Uterus (tissue), 4 donors: Measurements from ENCODE around the gene SPTLC3. TPM values are rescaled to one million over a fixed set of nuclear protein-coding genes. Genes with fewer than 3 reads are reported as not detected.

ENCODE experiments used
- DNase-seq, 2 donors: peaks; one replicate each; pipeline ENCODE4 v3.0.0-alpha.2; 2019 to 2020
- H3K27ac ChIP-seq, 2 donors: fragments of 200-600 bp; sonication (generic); 1 replicate in 1 of 2; 2 replicates in 1 of 2; pipeline ENCODE4 v1.5.1; 2016 to 2018
- H3K27me3 ChIP-seq, 2 donors: fragments of 200-600 bp; sonication (generic); one replicate each; pipeline ENCODE4 v1.5.1; 2018 to 2019; ENCODE audit warnings: control low read depth in 1 of 2
- H3K36me3 ChIP-seq, 2 donors: fragments of 200-600 bp; sonication (generic); one replicate each; pipeline ENCODE4 v1.5.1; 2019; ENCODE audit warnings: control low read depth in 1 of 2
- H3K4me1 ChIP-seq, 2 donors: fragments of 200-600 bp; sonication (generic); one replicate each; pipeline ENCODE4 v1.5.1; 2018 to 2019; ENCODE audit warnings: control low read depth in 1 of 2
- H3K4me3 ChIP-seq, 2 donors: fragments of 200-600 bp; sonication (generic); 1 replicate in 1 of 2; 2 replicates in 1 of 2; pipeline ENCODE4 v1.5.1; 2018 to 2019; ENCODE audit warnings: mild to moderate bottlenecking in 1 of 2
- H3K9me3 ChIP-seq, 2 donors: fragments of 200-600 bp; sonication (generic); one replicate each; pipeline ENCODE4 v1.5.1; 2019; ENCODE audit warnings: control low read depth in 1 of 2
- CTCF ChIP-seq, 4 experiments: fragments of 200-600 bp in 2 of 4; fragments of 450-650 bp in 2 of 4; sonication (generic) in 2 of 4; IDR thresholded peaks; one replicate each; pipeline ENCODE4 v1.5.1; 2016 to 2019; ENCODE audit warnings: antibody characterized with exemption in 4 of 4, mild to moderate bottlenecking in 2 of 4, moderate library complexity in 1 of 4
- POLR2A ChIP-seq, 2 donors: fragments of 450-650 bp; IDR thresholded peaks; one replicate each; pipeline ENCODE4 v1.6.1; 2016; ENCODE audit warnings: antibody characterized with exemption in 2 of 2, mild to moderate bottlenecking in 1 of 2, moderate library complexity in 1 of 2
- intact Hi-C: fragments of 100-400 bp; cut with DNase I; formaldehyde crosslinking; loops from one replicate; pipeline ENCODE4 v1.15.1; 2023; ENCODE audit warnings: low total_unique reads
- total RNA-seq, 4 donors: library from RNA; depleted of rRNA in 3 of 4; stranded (reverse); fragments of >200 nt in 3 of 4; gene quantifications; one replicate each; pipeline versions ENCODE4 v1.1.0 to v1.2.4, GENCODE V29; 2014 to 2023
- donor health status: DM: yes; HTN: yes; CAD: no.

SPTLC3 gene
- total RNA-seq, 4 donors from 2014 or later: 0.51 to 23.9 (median 4.5) TPM

- Histone ChIP-seq H3K9me3 (no peaks in the 10 kb centered on the region), H3K4me3 (no peak overlapping the region), H3K4me1 (no peaks in the 10 kb centered on the region), H3K27ac (no peak overlapping the region), H3K36me3 (no peaks in the 10 kb centered on the region), H3K27me3 (peaks cover 0 to 3% of the 10 kb centered on the region in 2 donors)
- DNase-seq: no peak
- TF ChIP-seq CTCF (IDR thresholded peaks at IDR 0.05): no peak
- no peak for TF ChIP-seq POLR2A (IDR thresholded peaks at IDR 0.05)
- intact Hi-C loops: no loop called here
Measured at GRCh38 chr20:12984069-12984765, 24.6 kb upstream of the SPTLC3 start.

DNA sequence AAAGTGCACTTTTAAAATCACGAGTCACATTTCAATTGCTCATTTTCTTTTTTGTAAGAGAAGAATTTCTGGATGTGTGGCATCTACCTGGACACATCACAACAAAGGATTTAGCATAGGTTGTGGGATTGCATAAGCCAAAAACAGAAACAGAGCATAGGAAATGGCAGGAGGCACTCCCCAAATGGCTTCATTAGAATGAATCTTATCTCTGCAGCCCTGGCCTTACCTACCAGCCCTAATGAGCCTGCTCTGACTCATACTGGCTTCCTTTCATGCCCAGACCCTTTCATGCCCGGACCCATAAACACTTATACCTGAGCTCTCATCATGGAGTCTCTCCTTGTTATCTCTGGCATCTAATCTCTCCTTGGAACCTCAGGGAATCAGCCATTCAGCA is 23.9 kb upstream of the SPTLC3 start:
- no peaks in the 10 kb centered on the region for H3K36me3 ChIP-seq
- H3K27ac ChIP-seq: no peak overlapping the region
- no peaks in the 10 kb centered on the region for H3K9me3 ChIP-seq
- H3K4me3 ChIP-seq: no peak overlapping the region
- no peak for DNase-seq
- no peak for TF ChIP-seq POLR2A (IDR thresholded peaks at IDR 0.05)
- TF ChIP-seq CTCF (IDR thresholded peaks at IDR 0.05): no peak
- intact Hi-C loops: no loop called here
- H3K27me3 ChIP-seq: peaks cover 0 to 3% of the 10 kb centered on the region in 2 donors
- no peaks in the 10 kb centered on the region for H3K4me1 ChIP-seq

GRCh38 chr20:12987261-12987660 is 21.5 kb upstream of the SPTLC3 start:
- Histone ChIP-seq H3K4me1 (no peaks in the 10 kb centered on the region), H3K36me3 (no peaks in the 10 kb centered on the region), H3K27ac (no peak overlapping the region), H3K4me3 (no peak overlapping the region), H3K9me3 (no peaks in the 10 kb centered on the region), H3K27me3 (peaks cover 0 to 3% of the 10 kb centered on the region in 2 donors)
- DNase-seq: no peak
- intact Hi-C loops: no loop called here
- TF ChIP-seq CTCF (IDR thresholded peaks at IDR 0.05) (no peak), POLR2A (IDR thresholded peaks at IDR 0.05) (no peak)

- Histone ChIP-seq H3K4me1 (no peaks in the 10 kb centered on the region), H3K27me3 (no peaks in the 10 kb centered on the region), H3K27ac (no peak overlapping the region), H3K36me3 (no peaks in the 10 kb centered on the region), H3K9me3 (no peaks in the 10 kb centered on the region), H3K4me3 (no peak overlapping the region)
- TF ChIP-seq CTCF (IDR thresholded peaks at IDR 0.05) (no peak), POLR2A (IDR thresholded peaks at IDR 0.05) (no peak)
- DNase-seq: no peak
- intact Hi-C loops: no loop called here
Measured at GRCh38 chr20:12989586-12990115, 19.1 kb upstream of the SPTLC3 start.

DNA sequence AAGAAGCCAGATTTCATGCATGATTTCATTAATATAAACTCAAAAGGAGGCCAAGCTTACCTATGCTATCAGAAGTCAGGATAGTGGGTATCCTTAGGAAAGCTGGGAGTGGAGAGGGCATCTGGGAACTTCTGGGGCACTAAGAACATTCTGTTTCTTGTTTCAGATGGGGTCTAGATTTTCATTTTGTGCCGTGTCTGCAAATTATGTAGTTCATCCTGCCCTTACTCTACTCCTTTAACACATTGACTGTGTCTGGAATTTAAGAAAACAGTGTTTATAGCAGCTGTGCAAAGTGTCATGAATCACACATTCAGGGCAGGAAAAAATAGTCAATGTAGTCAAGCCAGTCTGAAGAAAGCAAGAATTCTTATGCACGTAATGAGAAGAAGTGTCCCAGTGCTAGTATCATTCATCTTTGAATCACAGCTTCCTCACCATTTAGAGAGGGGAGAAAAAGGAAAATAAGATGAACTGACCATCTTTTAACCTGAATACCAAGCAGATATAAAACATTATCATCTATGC is 11.6 kb upstream of the SPTLC3 start:
- no peaks in the 10 kb centered on the region for H3K36me3 ChIP-seq
- no peak for DNase-seq
- H3K27ac ChIP-seq: no peak overlapping the region
- H3K9me3 ChIP-seq: no peaks in the 10 kb centered on the region
- no peaks in the 10 kb centered on the region for H3K4me1 ChIP-seq
- TF ChIP-seq CTCF (IDR thresholded peaks at IDR 0.05): no peak
- no peak for TF ChIP-seq POLR2A (IDR thresholded peaks at IDR 0.05)
- no peak overlapping the region for H3K4me3 ChIP-seq
- intact Hi-C loops: no loop called here
- H3K27me3 ChIP-seq: no peaks in the 10 kb centered on the region
